Measurements from ENCODE around the gene MAP7D1. TPM values are rescaled to one million over a fixed set of nuclear protein-coding genes. Genes with fewer than 3 reads are reported as not detected.

The MAP7D1 gene
- total RNA-seq (100 to 1,000 TPM; 104 to 226 (median 129) TPM), polyA plus RNA-seq (10 to 100 TPM; 31.8 to 60.9 (median 57.1) TPM)

- Histone ChIP-seq H3K4me1 (peaks cover 0 to 75% (median 64%) of the 10 kb centered on the region in 4 donors), H3K27me3 (no peaks in the 10 kb centered on the region), H3K27ac (peak within 1 kb of the TSS; percentile 98 to 100 (median 100)), H3K9me3 (no peaks in the 10 kb centered on the region), H3K36me3 (no peaks in the 10 kb centered on the region), H3K4me3 (peak within 1 kb of the TSS; percentile 81 to 100 (median 98))
- DNase-seq, result peak; percentile 96
- TF ChIP-seq POLR2A (IDR thresholded peaks at IDR 0.05) (peak; percentile 97), EP300 (IDR thresholded peaks at IDR 0.05) (no peak), CTCF (IDR thresholded peaks at IDR 0.05) (no peak), POLR2AphosphoS5 (IDR thresholded peaks at IDR 0.05) (peak; percentile 81 to 98 (median 95))
- WGBS, 2 donors, result 1% methylated on average over 88 of the region's 88 CpGs
- intact Hi-C loops (cut with DNase I), result no loop called here
Measured at GRCh38 chr1:36155408-36156328, at the start of gene MAP7D1. Gene MAP7D1, plus strand, starts transcription at chr1:36156160. Its CDS starts 258 bp downstream, at chr1:36156418.

- 43 to 46% methylated on average over 5 of the region's 5 CpGs for WGBS, 2 donors
- Histone ChIP-seq H3K27ac (peak overlapping the region in 1 of 4 donors; percentile 51), H3K36me3 (no peaks in the 10 kb centered on the region), H3K4me1 (peaks cover 0 to 12% (median 5%) of the 10 kb centered on the region in 4 donors), H3K27me3 (no peaks in the 10 kb centered on the region), H3K9me3 (no peaks in the 10 kb centered on the region), H3K4me3 (no peak overlapping the region)
- no peak for DNase-seq
- intact Hi-C loops (cut with DNase I), result no loop called here
- TF ChIP-seq POLR2A (IDR thresholded peaks at IDR 0.05), result no peak
- no peak for TF ChIP-seq CTCF (IDR thresholded peaks at IDR 0.05)
- no peak for TF ChIP-seq POLR2AphosphoS5 (IDR thresholded peaks at IDR 0.05)
- no peak for TF ChIP-seq EP300 (IDR thresholded peaks at IDR 0.05)
Measured at GRCh38 chr1:36106269-36106668, 49.7 kb upstream of the MAP7D1 start.

GRCh38 chr1:36107394-36107793 is 48.6 kb upstream of the MAP7D1 start:
- no peaks in the 10 kb centered on the region for H3K27me3 ChIP-seq
- no peaks in the 10 kb centered on the region for H3K36me3 ChIP-seq
- peaks cover 0 to 12% (median 5%) of the 10 kb centered on the region in 4 donors for H3K4me1 ChIP-seq
- peak overlapping the region in 1 of 4 donors; percentile 31 for H3K27ac ChIP-seq
- no peak for TF ChIP-seq EP300 (IDR thresholded peaks at IDR 0.05)
- TF ChIP-seq POLR2A (IDR thresholded peaks at IDR 0.05), result no peak
- TF ChIP-seq CTCF (IDR thresholded peaks at IDR 0.05), result no peak
- no peak for TF ChIP-seq POLR2AphosphoS5 (IDR thresholded peaks at IDR 0.05)
- WGBS, 2 donors, result 86 to 94% methylated on average over 9 of the region's 9 CpGs
- H3K4me3 ChIP-seq, result no peak overlapping the region
- no peak for DNase-seq
- intact Hi-C loops (cut with DNase I), result no loop called here
- no peaks in the 10 kb centered on the region for H3K9me3 ChIP-seq

GRCh38 chr1:36108314-36108713 is 47.6 kb upstream of the MAP7D1 start:
- TF ChIP-seq POLR2AphosphoS5 (IDR thresholded peaks at IDR 0.05), result no peak
- TF ChIP-seq POLR2A (IDR thresholded peaks at IDR 0.05), result no peak
- no peak for TF ChIP-seq EP300 (IDR thresholded peaks at IDR 0.05)
- TF ChIP-seq CTCF (IDR thresholded peaks at IDR 0.05), result no peak
- Histone ChIP-seq H3K27me3 (no peaks in the 10 kb centered on the region), H3K4me1 (peaks cover 0 to 12% (median 5%) of the 10 kb centered on the region in 4 donors), H3K4me3 (no peak overlapping the region), H3K36me3 (no peaks in the 10 kb centered on the region), H3K9me3 (no peaks in the 10 kb centered on the region), H3K27ac (no peak overlapping the region)
- 62 to 79% methylated on average over 14 of the region's 14 CpGs for WGBS, 2 donors
- no peak for DNase-seq
- intact Hi-C loops (cut with DNase I), result no loop called here
